DND-41 (cell line): ENCODE results near the gene IER3.
A peak's percentile ranks its signal among the peaks of the same experiment; 100 is the strongest.

ENCODE experiments used
- ATAC-seq: fragments of 200-7000 bp; cut with Tn5 transposase; 3 replicates; pipeline ENCODE4 v1.9.1; 2021; ENCODE audit warnings: low read depth; ENCODE audit not compliant: insufficient read depth
- DNase-seq: peaks from one replicate; pipeline ENCODE4 v3.0.0-alpha.2; 2020
- H2AFZ ChIP-seq: 2 replicates; pipeline ENCODE4 v1.6.0; 2012; ENCODE audit warnings: low read depth, low read length
- H3K27ac ChIP-seq: 2 replicates; pipeline ENCODE4 v1.5.1; 2012; ENCODE audit warnings: low read length, inconsistent platforms
- H3K27me3 ChIP-seq: fragments of 200-600 bp; sonication (generic); 2 replicates; pipeline ENCODE4 v1.6.0; 2012; ENCODE audit warnings: low read length, mild to moderate bottlenecking, inconsistent platforms; ENCODE audit not compliant: insufficient read depth, poor library complexity
- H3K36me3 ChIP-seq: 2 replicates; pipeline ENCODE4 v1.5.1; 2012; ENCODE audit warnings: low read length, inconsistent platforms; ENCODE audit not compliant: insufficient read depth
- H3K4me1 ChIP-seq: 2 replicates; pipeline ENCODE4 v1.5.1; 2012; ENCODE audit warnings: mild to moderate bottlenecking, low read length; ENCODE audit not compliant: insufficient read depth
- H3K4me2 ChIP-seq: 2 replicates; pipeline ENCODE4 v1.6.0; 2012; ENCODE audit warnings: mild to moderate bottlenecking, moderate library complexity, low read length, inconsistent platforms; ENCODE audit not compliant: insufficient read depth
- H3K4me3 ChIP-seq, 2 experiments: fragments of 200-600 bp in 1 of 2; shearing (Covaris generic) in 1 of 2; 2 replicates each; pipeline ENCODE4 v1.5.1; 2012 to 2016; ENCODE audit warnings: inconsistent platforms in 2 of 2, low read length in 2 of 2, mild to moderate bottlenecking in 2 of 2, low read depth in 1 of 2, moderate library complexity in 1 of 2
- H3K79me2 ChIP-seq: 2 replicates; pipeline ENCODE4 v1.6.0; 2012; ENCODE audit warnings: low read length, inconsistent platforms; ENCODE audit not compliant: insufficient read depth
- H3K9ac ChIP-seq: 2 replicates; pipeline ENCODE4 v1.6.0; 2012; ENCODE audit warnings: low read depth, mild to moderate bottlenecking, inconsistent platforms, low read length, moderate library complexity
- H3K9me3 ChIP-seq: 2 replicates; pipeline ENCODE4 v1.5.1; 2012; ENCODE audit warnings: low read length, moderate library complexity, mild to moderate bottlenecking, inconsistent platforms; ENCODE audit not compliant: insufficient read depth, severe bottlenecking
- H4K20me1 ChIP-seq: 2 replicates; pipeline ENCODE4 v1.6.0; 2012; ENCODE audit warnings: low read length; ENCODE audit not compliant: insufficient read depth
- EZH2 ChIP-seq: IDR thresholded peaks from 3 replicates; pipeline ENCODE4 v1.6.1; 2012; ENCODE audit warnings: borderline replicate concordance, low read depth, mild to moderate bottlenecking, moderate library complexity, low read length, inconsistent platforms; ENCODE audit not compliant: severe bottlenecking
- TF ChIP-seq, protein P1 (sequence below): IDR thresholded peaks from 2 replicates; pipeline ENCODE4 v1.5.1; 2012; ENCODE audit warnings: borderline replicate concordance, low read length, moderate library complexity, mild to moderate bottlenecking; ENCODE audit not compliant: poor library complexity, severe bottlenecking; ENCODE audit errors: extremely low read depth

The IER3 gene

GRCh38 chr6:30744054-30744805 lies at the start of gene IER3:
TSS of gene IER3 (minus strand) at chr6:30744547. CDS start at chr6:30744518, 29 bp downstream.
- peak within 1 kb of the TSS; percentile 22 to 92; a peak in 3 of 4 replicates for H3K4me3 ChIP-seq
- H3K4me2 ChIP-seq, result peak within 1 kb of the TSS; percentile 77
- TF ChIP-seq, protein P1, sequence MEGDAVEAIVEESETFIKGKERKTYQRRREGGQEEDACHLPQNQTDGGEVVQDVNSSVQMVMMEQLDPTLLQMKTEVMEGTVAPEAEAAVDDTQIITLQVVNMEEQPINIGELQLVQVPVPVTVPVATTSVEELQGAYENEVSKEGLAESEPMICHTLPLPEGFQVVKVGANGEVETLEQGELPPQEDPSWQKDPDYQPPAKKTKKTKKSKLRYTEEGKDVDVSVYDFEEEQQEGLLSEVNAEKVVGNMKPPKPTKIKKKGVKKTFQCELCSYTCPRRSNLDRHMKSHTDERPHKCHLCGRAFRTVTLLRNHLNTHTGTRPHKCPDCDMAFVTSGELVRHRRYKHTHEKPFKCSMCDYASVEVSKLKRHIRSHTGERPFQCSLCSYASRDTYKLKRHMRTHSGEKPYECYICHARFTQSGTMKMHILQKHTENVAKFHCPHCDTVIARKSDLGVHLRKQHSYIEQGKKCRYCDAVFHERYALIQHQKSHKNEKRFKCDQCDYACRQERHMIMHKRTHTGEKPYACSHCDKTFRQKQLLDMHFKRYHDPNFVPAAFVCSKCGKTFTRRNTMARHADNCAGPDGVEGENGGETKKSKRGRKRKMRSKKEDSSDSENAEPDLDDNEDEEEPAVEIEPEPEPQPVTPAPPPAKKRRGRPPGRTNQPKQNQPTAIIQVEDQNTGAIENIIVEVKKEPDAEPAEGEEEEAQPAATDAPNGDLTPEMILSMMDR, result peak; percentile 81
- peak; percentile 7 for TF ChIP-seq EZH2
- peaks cover 24% of the 10 kb centered on the region for H3K79me2 ChIP-seq
- no peaks in the 10 kb centered on the region for H3K9me3 ChIP-seq
- H2AFZ ChIP-seq, result peak within 1 kb of the TSS; percentile 66
- peak; percentile 87 for DNase-seq
- H4K20me1 ChIP-seq, result peaks cover 5% of the 10 kb centered on the region; the same call in 1 of the 2 replicates
- H3K27me3 ChIP-seq, result peaks cover 17% of the 10 kb centered on the region
- peak within 1 kb of the TSS; percentile 73 for H3K27ac ChIP-seq
- H3K9ac ChIP-seq, result peak within 1 kb of the TSS; percentile 73
- peak; percentile 61 for ATAC-seq
- peaks cover 16% of the 10 kb centered on the region for H3K36me3 ChIP-seq
- H3K4me1 ChIP-seq, result peaks cover 58% of the 10 kb centered on the region

DNA sequence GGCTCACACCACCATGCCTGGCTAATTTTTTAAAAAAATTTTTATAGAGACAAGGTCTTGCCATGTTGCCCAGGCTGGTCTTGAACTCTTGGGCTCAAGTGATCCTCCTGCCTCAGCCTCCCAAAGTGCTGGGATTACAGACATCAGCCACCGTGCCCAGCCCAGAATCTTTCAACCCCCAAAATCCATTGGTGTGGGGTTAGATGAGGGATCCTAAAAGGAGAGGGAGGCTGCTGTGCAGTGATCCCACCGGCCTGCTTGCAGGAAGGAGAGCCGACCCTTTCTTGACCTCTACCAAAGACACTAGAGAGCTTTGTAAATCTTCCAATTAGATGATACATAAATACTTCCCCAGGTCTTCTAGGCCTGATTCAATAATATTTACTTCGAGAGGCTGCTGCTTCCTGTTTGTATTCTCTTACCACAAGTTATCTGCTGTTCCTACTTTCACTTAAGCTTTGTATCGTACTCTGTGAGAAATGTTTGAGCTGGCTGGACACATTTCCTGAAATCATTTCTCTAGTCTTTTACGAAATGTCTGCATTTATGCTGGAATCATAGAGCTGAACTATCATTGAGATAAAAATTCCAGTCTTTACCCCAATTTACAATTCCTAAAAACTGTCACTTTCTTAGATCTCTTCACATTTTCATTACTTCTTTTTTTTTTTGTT lies 49.3 kb upstream of the IER3 start:
- ATAC-seq (peak; percentile 90), DNase-seq (peak; percentile 20)
- H3K9ac ChIP-seq, result peak overlapping the region; percentile 31
- no peaks in the 10 kb centered on the region for H4K20me1 ChIP-seq
- no peaks in the 10 kb centered on the region for H3K79me2 ChIP-seq
- peaks cover 36% of the 10 kb centered on the region for H3K4me1 ChIP-seq
- peak overlapping the region; percentile 80 for H3K27ac ChIP-seq
- no peaks in the 10 kb centered on the region for H3K36me3 ChIP-seq
- peak overlapping the region; percentile 73 for H2AFZ ChIP-seq
- no peaks in the 10 kb centered on the region for H3K27me3 ChIP-seq
- no peak overlapping the region for H3K4me3 ChIP-seq
- no peak for TF ChIP-seq EZH2
- TF ChIP-seq, protein P1, result no peak
- peak overlapping the region; percentile 46 for H3K4me2 ChIP-seq
- no peaks in the 10 kb centered on the region for H3K9me3 ChIP-seq

GRCh38 chr6:30792786-30793185 lies 48.4 kb upstream of the IER3 start:
- H3K27ac ChIP-seq, result no peak overlapping the region

More at GRCh38 chr6:30792786-30793185, 48.4 kb upstream of the IER3 start:
- Histone ChIP-seq H3K79me2 (no peaks in the 10 kb centered on the region), H3K9ac (no peak overlapping the region), H3K4me3 (no peak overlapping the region), H3K36me3 (no peaks in the 10 kb centered on the region), H3K9me3 (no peaks in the 10 kb centered on the region), H3K4me1 (peaks cover 45% of the 10 kb centered on the region), H2AFZ (no peak overlapping the region), H4K20me1 (no peaks in the 10 kb centered on the region), H3K4me2 (no peak overlapping the region), H3K27me3 (no peaks in the 10 kb centered on the region)
- TF ChIP-seq EZH2, result no peak
- TF ChIP-seq, protein P1, result no peak
- ATAC-seq (peak; percentile 23; the same call in 2 of the 3 replicates), DNase-seq (peak; percentile 27)
